Measurements from ENCODE around the gene DYRK1A. TPM values are rescaled to one million over a fixed set of nuclear protein-coding genes. Genes with fewer than 3 reads are reported as not detected.

The DYRK1A gene
- total and polyA plus RNA-seq, 10 of the 15 experiments (the other 5 are each of a cell fraction or from before 2014, with no cell fraction given), result 2.4 to 68.6 (median 30.7) TPM

GRCh38 chr21:37483776-37484175, 117.2 kb downstream of the DYRK1A start:
- no peak for FAIRE-seq
- SMC1A ChIA-PET (ENCODE audit: uncharacterized antibody, unreplicated experiment), result interaction anchor here (0.7 kb wide), 1 partner anchor 154 kb away, joined by 3 read pairs; no protein-coding TSS in a partner anchor
- H3K36me3 ChIP-seq (ENCODE audit: control insufficient read depth in 2 of 2, insufficient read depth in 2 of 2, low read length in 1 of 2), result peaks cover 7 to 31% of the 10 kb centered on the region in 2 experiments

More at GRCh38 chr21:37483776-37484175, 117.2 kb downstream of the DYRK1A start:
- no peaks in the 10 kb centered on the region; the same call in 1 of the 2 replicates for H3K79me2 ChIP-seq (ENCODE audit: control insufficient read depth, insufficient read depth, low read length)
- 89% methylated on average over 7 of the region's 7 CpGs for WGBS (ENCODE audit: insufficient coverage, insufficient replicate concordance, low lambda C conversion rate, missing lambda C conversion rate)
- RAD21 ChIA-PET (ENCODE audit: unreplicated experiment), result no interaction called here
- no peak overlapping the region for H2AFZ ChIP-seq (ENCODE audit: control insufficient read depth, low read depth, low read length)
- no peaks in the 10 kb centered on the region for H3K27me3 ChIP-seq (replicated peaks in 1 of 2; ENCODE audit: control insufficient read depth in 2 of 2, insufficient read depth in 2 of 2, low read length in 1 of 2)
- in situ Hi-C loops (cut with MboI) (no loop called here), intact Hi-C loops (cut with micrococcal nuclease; ENCODE audit: unreplicated experiment) (no loop called here)
- no peaks in the 10 kb centered on the region for H4K20me1 ChIP-seq (ENCODE audit: control insufficient read depth, insufficient read depth)
- H3K9me3 ChIP-seq (replicated peaks; ENCODE audit: control insufficient read depth, insufficient read depth, low read length), result no peaks in the 10 kb centered on the region
- no peak overlapping the region for H3K9ac ChIP-seq (ENCODE audit: control insufficient read depth, insufficient read depth, low read length)
- CTCF ChIA-PET, result no interaction called here
- no peak for DNase-seq (ENCODE audit: low read depth, low spot score)
- BruUV-seq (replicated peaks), result no TSS peak
- POLR2A ChIA-PET, result no interaction called here
- H3K27ac ChIP-seq (ENCODE audit: control insufficient read depth, insufficient read depth), result no peak overlapping the region
- no peak for ATAC-seq
- TF ChIP-seq NFYA (IDR thresholded peaks at IDR 0.05; ENCODE audit: borderline replicate concordance, low read depth, low read length) (no peak), SUZ12 (IDR thresholded peaks at IDR 0.05; ENCODE audit: unreplicated experiment) (no peak), POLR2AphosphoS5 (IDR thresholded peaks at IDR 0.05; ENCODE audit: low read length) (no peak), POLR2AphosphoS2 (IDR thresholded peaks at IDR 0.05; ENCODE audit: low read depth, low read length) (no peak), SMC3 (IDR thresholded peaks at IDR 0.05; ENCODE audit: borderline replicate concordance, low read length) (no peak), ATF2 (IDR thresholded peaks at IDR 0.05; ENCODE audit: low read length) (no peak)
- H3K4me2 ChIP-seq (ENCODE audit: control insufficient read depth, insufficient read depth), result no peak overlapping the region
- H3K4me1 ChIP-seq (ENCODE audit: control insufficient read depth, insufficient read depth, low read length), result no peaks in the 10 kb centered on the region
- no peak overlapping the region for H3K4me3 ChIP-seq

All from GM12878 (cell line).